Measurements from ENCODE around the gene MAP3K1.

Gene MAP3K1

GRCh38 chr5:56909294-56910209 lies 94.2 kb downstream of the MAP3K1 start, which contains the start of gene SETD9:
SETD9 (plus strand) TSS chr5:56909596; CDS start chr5:56909646, 50 bp downstream.
- no peaks in the 10 kb centered on the region for H3K79me1 ChIP-seq (ENCODE audit: low read depth, low read length)
- H3K4me3 ChIP-seq (ENCODE audit: low read length in 2 of 2) = peak within 1 kb of the TSS; percentile 61 to 93
- peaks cover 0 to 17% of the 10 kb centered on the region in 2 donors for H3K36me3 ChIP-seq (replicated peaks in 1 of 2; ENCODE audit: control insufficient read depth in 2 of 2, insufficient read depth in 2 of 2, low read length in 2 of 2)
- H3K18ac ChIP-seq (ENCODE audit: low read length) = peak within 1 kb of the TSS; percentile 100
- peak within 1 kb of the TSS; percentile 95 for H3K9ac ChIP-seq (ENCODE audit: low read depth, low read length, poor library complexity)
- no CpG with 5 or more reads among the region's 84 CpGs for WGBS, 2 donors (ENCODE audit: extremely low coverage in 2 of 2, insufficient read length in 2 of 2, insufficient replicate concordance in 1 of 2)
- H3K27ac ChIP-seq (replicated peaks; ENCODE audit: low read length) = peak within 1 kb of the TSS; percentile 98
- peak within 1 kb of the TSS; percentile 100 for H3K23ac ChIP-seq (ENCODE audit: low read depth, low read length, poor library complexity)
- peak within 1 kb of the TSS; percentile 93 for H2BK5ac ChIP-seq (ENCODE audit: low read length)
- peaks cover 5% of the 10 kb centered on the region in 2 donors for H3K4me1 ChIP-seq (ENCODE audit: control insufficient read depth in 2 of 2, insufficient read depth in 1 of 2, low read depth in 1 of 2, low read length in 2 of 2)
- peaks cover 0 to 2% of the 10 kb centered on the region in 2 donors for H3K9me3 ChIP-seq (replicated peaks in 1 of 2; ENCODE audit: control insufficient read depth in 2 of 2, insufficient read depth in 1 of 2, low read depth in 1 of 2, low read length in 2 of 2)
- no peaks in the 10 kb centered on the region for H3K27me3 ChIP-seq (ENCODE audit: control insufficient read depth in 3 of 3, insufficient read depth in 3 of 3, low read depth in 1 of 3, low read length in 3 of 3)
- no peak within 1 kb of the TSS for H3K4ac ChIP-seq (ENCODE audit: low read length)
- peak within 1 kb of the TSS; percentile 86 for H2AK5ac ChIP-seq (ENCODE audit: low read depth, low read length)
- no peak within 1 kb of the TSS for H2BK120ac ChIP-seq (ENCODE audit: low read depth, low read length)
- peak within 1 kb of the TSS; percentile 93 for H2AFZ ChIP-seq (ENCODE audit: low read length)
- H4K8ac ChIP-seq (ENCODE audit: low read depth, low read length) = peak within 1 kb of the TSS; percentile 98
- peak within 1 kb of the TSS; percentile 94 for H2BK12ac ChIP-seq (ENCODE audit: low read length)
- peak within 1 kb of the TSS; percentile 95 for H2BK15ac ChIP-seq (ENCODE audit: low read length)
- peak within 1 kb of the TSS; percentile 89 for H4K91ac ChIP-seq (ENCODE audit: low read depth, low read length, poor library complexity)
- H3K4me2 ChIP-seq (ENCODE audit: insufficient read depth, low read length, poor library complexity, severe bottlenecking) = peak within 1 kb of the TSS; percentile 75
- peak within 1 kb of the TSS; percentile 75 for H3K14ac ChIP-seq (ENCODE audit: low read length)
- peak; percentile 97 for DNase-seq (ENCODE audit: low spot score)

- H3K18ac ChIP-seq (ENCODE audit: low read length) = peak overlapping the region; percentile 97
- no peak overlapping the region for H2AK5ac ChIP-seq (ENCODE audit: low read depth, low read length)
- H3K4me2 ChIP-seq (ENCODE audit: insufficient read depth, low read length, poor library complexity, severe bottlenecking) = peak overlapping the region; percentile 75
- H3K14ac ChIP-seq (ENCODE audit: low read length) = no peak overlapping the region
- H3K4ac ChIP-seq (ENCODE audit: low read length) = no peak overlapping the region
- peak overlapping the region; percentile 90 for H2AFZ ChIP-seq (ENCODE audit: low read length)
- H3K9ac ChIP-seq (ENCODE audit: low read depth, low read length, poor library complexity) = peak overlapping the region; percentile 72
- no peaks in the 10 kb centered on the region for H3K79me1 ChIP-seq (ENCODE audit: low read depth, low read length)
- WGBS, 2 donors (ENCODE audit: extremely low coverage in 2 of 2, insufficient read length in 2 of 2, insufficient replicate concordance in 1 of 2) = no CpG with 5 or more reads among the region's 29 CpGs
- H2BK120ac ChIP-seq (ENCODE audit: low read depth, low read length) = no peak overlapping the region
- peak overlapping the region; percentile 98 for H4K8ac ChIP-seq (ENCODE audit: low read depth, low read length)
- H3K4me1 ChIP-seq (ENCODE audit: control insufficient read depth in 2 of 2, insufficient read depth in 1 of 2, low read depth in 1 of 2, low read length in 2 of 2) = peaks cover 5% of the 10 kb centered on the region in 2 donors
- peak overlapping the region; percentile 90 for H3K23ac ChIP-seq (ENCODE audit: low read depth, low read length, poor library complexity)
- H3K36me3 ChIP-seq (replicated peaks in 1 of 2; ENCODE audit: control insufficient read depth in 2 of 2, insufficient read depth in 2 of 2, low read length in 2 of 2) = peaks cover 0 to 25% of the 10 kb centered on the region in 2 donors
- peak overlapping the region; percentile 61 to 81 for H3K4me3 ChIP-seq (ENCODE audit: low read length in 2 of 2)
- H3K27ac ChIP-seq (replicated peaks; ENCODE audit: low read length) = peak overlapping the region; percentile 86
- H3K27me3 ChIP-seq (ENCODE audit: control insufficient read depth in 3 of 3, insufficient read depth in 3 of 3, low read depth in 1 of 3, low read length in 3 of 3) = no peaks in the 10 kb centered on the region
- no peak overlapping the region for H4K91ac ChIP-seq (ENCODE audit: low read depth, low read length, poor library complexity)
- H3K9me3 ChIP-seq (replicated peaks in 1 of 2; ENCODE audit: control insufficient read depth in 2 of 2, insufficient read depth in 1 of 2, low read depth in 1 of 2, low read length in 2 of 2) = no peaks in the 10 kb centered on the region
- H2BK12ac ChIP-seq (ENCODE audit: low read length) = no peak overlapping the region
- peak overlapping the region; percentile 42 for H2BK5ac ChIP-seq (ENCODE audit: low read length)
- H2BK15ac ChIP-seq (ENCODE audit: low read length) = no peak overlapping the region
- DNase-seq (ENCODE audit: low spot score) = no peak
Observed at GRCh38 chr5:56910210-56910965, 95.0 kb downstream of the MAP3K1 start.

DNA sequence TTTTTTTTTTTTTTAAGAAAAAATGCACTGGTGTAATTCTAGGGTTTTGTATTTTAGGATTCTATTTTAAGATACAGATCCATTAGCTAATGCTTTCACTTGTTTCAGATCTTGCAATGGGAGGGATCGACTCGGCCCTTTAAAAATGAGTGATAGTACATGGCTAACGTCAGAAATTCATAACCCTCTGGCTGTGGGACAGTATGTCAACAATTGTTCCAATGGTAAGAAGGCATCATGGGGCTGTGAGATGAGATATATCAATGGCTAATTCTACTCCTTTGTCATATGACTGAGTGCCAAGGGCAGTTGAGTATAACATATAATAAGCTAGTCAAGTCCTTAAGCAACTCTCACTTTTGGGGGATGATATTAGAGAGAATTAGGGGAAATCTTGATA lies 98.4 kb downstream of the MAP3K1 start:
- H2AFZ ChIP-seq (ENCODE audit: low read length) = no peak overlapping the region
- H3K4me3 ChIP-seq (ENCODE audit: low read length in 2 of 2) = no peak overlapping the region
- H3K4ac ChIP-seq (ENCODE audit: low read length) = no peak overlapping the region
- H3K4me1 ChIP-seq (ENCODE audit: control insufficient read depth in 2 of 2, insufficient read depth in 1 of 2, low read depth in 1 of 2, low read length in 2 of 2) = peaks cover 3 to 5% of the 10 kb centered on the region in 2 donors
- no peak overlapping the region for H3K14ac ChIP-seq (ENCODE audit: low read length)
- WGBS, 2 donors (ENCODE audit: extremely low coverage in 2 of 2, insufficient read length in 2 of 2, insufficient replicate concordance in 1 of 2) = no CpG with 5 or more reads among the region's 3 CpGs
- no peaks in the 10 kb centered on the region for H3K9me3 ChIP-seq (replicated peaks in 1 of 2; ENCODE audit: control insufficient read depth in 2 of 2, insufficient read depth in 1 of 2, low read depth in 1 of 2, low read length in 2 of 2)
- H3K18ac ChIP-seq (ENCODE audit: low read length) = no peak overlapping the region
- no peak overlapping the region for H2BK120ac ChIP-seq (ENCODE audit: low read depth, low read length)
- no peak for DNase-seq (ENCODE audit: low spot score)
- H3K9ac ChIP-seq (ENCODE audit: low read depth, low read length, poor library complexity) = no peak overlapping the region
- no peak overlapping the region for H2BK5ac ChIP-seq (ENCODE audit: low read length)
- H2BK15ac ChIP-seq (ENCODE audit: low read length) = no peak overlapping the region
- no peak overlapping the region for H4K91ac ChIP-seq (ENCODE audit: low read depth, low read length, poor library complexity)
- H2AK5ac ChIP-seq (ENCODE audit: low read depth, low read length) = no peak overlapping the region
- no peak overlapping the region for H3K27ac ChIP-seq (replicated peaks; ENCODE audit: low read length)
- no peak overlapping the region for H2BK12ac ChIP-seq (ENCODE audit: low read length)
- H4K8ac ChIP-seq (ENCODE audit: low read depth, low read length) = no peak overlapping the region
- no peaks in the 10 kb centered on the region for H3K27me3 ChIP-seq (ENCODE audit: control insufficient read depth in 3 of 3, insufficient read depth in 3 of 3, low read depth in 1 of 3, low read length in 3 of 3)
- no peak overlapping the region for H3K23ac ChIP-seq (ENCODE audit: low read depth, low read length, poor library complexity)
- no peaks in the 10 kb centered on the region for H3K79me1 ChIP-seq (ENCODE audit: low read depth, low read length)
- H3K36me3 ChIP-seq (replicated peaks in 1 of 2; ENCODE audit: control insufficient read depth in 2 of 2, insufficient read depth in 2 of 2, low read length in 2 of 2) = peaks cover 0 to 53% of the 10 kb centered on the region in 2 donors
- H3K4me2 ChIP-seq (ENCODE audit: insufficient read depth, low read length, poor library complexity, severe bottlenecking) = no peak overlapping the region

- Histone ChIP-seq H3K27me3 (ENCODE audit: control insufficient read depth in 3 of 3, insufficient read depth in 3 of 3, low read depth in 1 of 3, low read length in 3 of 3) (no peaks in the 10 kb centered on the region), H3K18ac (ENCODE audit: low read length) (no peak overlapping the region), H2AFZ (ENCODE audit: low read length) (no peak overlapping the region), H3K9me3 (replicated peaks in 1 of 2; ENCODE audit: control insufficient read depth in 2 of 2, insufficient read depth in 1 of 2, low read depth in 1 of 2, low read length in 2 of 2) (no peaks in the 10 kb centered on the region), H3K4me1 (ENCODE audit: control insufficient read depth in 2 of 2, insufficient read depth in 1 of 2, low read depth in 1 of 2, low read length in 2 of 2) (peaks cover 3 to 5% of the 10 kb centered on the region in 2 donors), H3K36me3 (replicated peaks in 1 of 2; ENCODE audit: control insufficient read depth in 2 of 2, insufficient read depth in 2 of 2, low read length in 2 of 2) (peaks cover 0 to 62% of the 10 kb centered on the region in 2 donors), H3K23ac (ENCODE audit: low read depth, low read length, poor library complexity) (no peak overlapping the region), H3K4me3 (ENCODE audit: low read length in 2 of 2) (no peak overlapping the region), H3K14ac (ENCODE audit: low read length) (no peak overlapping the region), H2BK5ac (ENCODE audit: low read length) (no peak overlapping the region), H3K9ac (ENCODE audit: low read depth, low read length, poor library complexity) (no peak overlapping the region), H2BK120ac (ENCODE audit: low read depth, low read length) (no peak overlapping the region), H2AK5ac (ENCODE audit: low read depth, low read length) (no peak overlapping the region), H3K4me2 (ENCODE audit: insufficient read depth, low read length, poor library complexity, severe bottlenecking) (no peak overlapping the region), H3K4ac (ENCODE audit: low read length) (no peak overlapping the region), H4K91ac (ENCODE audit: low read depth, low read length, poor library complexity) (no peak overlapping the region), H3K27ac (replicated peaks; ENCODE audit: low read length) (no peak overlapping the region), H2BK15ac (ENCODE audit: low read length) (no peak overlapping the region), H3K79me1 (ENCODE audit: low read depth, low read length) (no peaks in the 10 kb centered on the region), H4K8ac (ENCODE audit: low read depth, low read length) (no peak overlapping the region), H2BK12ac (ENCODE audit: low read length) (no peak overlapping the region)
- DNase-seq (ENCODE audit: low spot score) = no peak
- whole genome bisulfite sequencing, 2 donors (ENCODE audit: extremely low coverage in 2 of 2, insufficient read length in 2 of 2, insufficient replicate concordance in 1 of 2) = no CpG with 5 or more reads among the region's 2 CpGs
Observed at GRCh38 chr5:56914678-56915077, 99.3 kb downstream of the MAP3K1 start.

Measured in neuronal stem cell (in vitro differentiated cells).